Activated CD4-positive, alpha-beta T cell treated with anti-CD3 and anti-CD28 coated beads for 36 hours (primary cell): Measurements from ENCODE around the gene PTTG1IP2. TPM values are rescaled to one million over a fixed set of nuclear protein-coding genes. Genes with fewer than 3 reads are reported as not detected.

Experiments
- ATAC-seq: fragments of 200-7000 bp; cut with Tn5 transposase; one replicate; pipeline ENCODE4 v1.10.0; 2021; ENCODE audit warnings: mild to moderate bottlenecking, moderate library complexity
- CTCF ChIA-PET: fragments of 350-600 bp; sonication (Branson Sonifier 250); formaldehyde crosslinking; loops from one replicate; lab custom pipeline; 2021; ENCODE audit warnings: antibody characterized with exemption; lab: Charles Lee
- POLR2A ChIA-PET: fragments of 350-600 bp; sonication (Branson Sonifier 250); formaldehyde crosslinking; loops from one replicate; lab custom pipeline; 2021; ENCODE audit warnings: antibody characterized with exemption, inconsistent platforms; lab: Charles Lee
- DNase-seq: peaks from one replicate; pipeline ENCODE4 v3.0.0-alpha.2; 2020
- H3K27ac Mint-ChIP-seq: one replicate; pipeline ENCODE4 v1.8.0; 2021; ENCODE audit warnings: mixed read lengths
- H3K27me3 Mint-ChIP-seq: one replicate; pipeline ENCODE4 v1.8.0; 2021; ENCODE audit warnings: mixed read lengths
- H3K36me3 Mint-ChIP-seq: one replicate; pipeline ENCODE4 v1.8.0; 2021; ENCODE audit warnings: low read depth, mixed read lengths
- H3K4me1 Mint-ChIP-seq: one replicate; pipeline ENCODE4 v1.8.0; 2021; ENCODE audit warnings: mixed read lengths
- H3K4me3 Mint-ChIP-seq: one replicate; pipeline ENCODE4 v1.8.0; 2021; ENCODE audit warnings: mild to moderate bottlenecking, moderate library complexity, mixed read lengths
- H3K9me3 Mint-ChIP-seq: one replicate; pipeline ENCODE4 v1.8.0; 2021; ENCODE audit warnings: low read depth, mixed read lengths
- intact Hi-C, 2 experiments: fragments of 100-400 bp; cut with DNase I in 1 of 2; cut with micrococcal nuclease in 1 of 2; formaldehyde crosslinking; loops; one replicate each; pipeline versions ENCODE4 v1.14.2 to v1.15.1; 2022 to 2024; cut with DNase I, micrococcal nuclease
- total RNA-seq, 2 experiments: library from RNA; stranded (reverse); gene quantifications; one replicate each; pipeline ENCODE4 v1.2.3, GENCODE V29; 2021

The PTTG1IP2 gene
- total RNA-seq, 2 experiments from 2014 or later, result not detected

- H3K4me1 Mint-ChIP-seq, result no peaks in the 10 kb centered on the region
- H3K4me3 Mint-ChIP-seq, result no peak overlapping the region
- H3K27ac Mint-ChIP-seq, result no peak overlapping the region
- intact Hi-C loops, result no loop called here
- ChIA-PET POLR2A (no interaction called here), CTCF (interaction anchor here (1.6 kb wide), 1 partner anchor 29 kb away, joined by 4 read pairs; no protein-coding TSS in a partner anchor)
- H3K27me3 Mint-ChIP-seq, result peaks cover 12% of the 10 kb centered on the region
- no peaks in the 10 kb centered on the region for H3K36me3 Mint-ChIP-seq
- ATAC-seq (no peak), DNase-seq (no peak)
- H3K9me3 Mint-ChIP-seq, result no peaks in the 10 kb centered on the region
Measured at GRCh38 chr7:90484706-90485105, 15.3 kb downstream of the PTTG1IP2 start.

DNA sequence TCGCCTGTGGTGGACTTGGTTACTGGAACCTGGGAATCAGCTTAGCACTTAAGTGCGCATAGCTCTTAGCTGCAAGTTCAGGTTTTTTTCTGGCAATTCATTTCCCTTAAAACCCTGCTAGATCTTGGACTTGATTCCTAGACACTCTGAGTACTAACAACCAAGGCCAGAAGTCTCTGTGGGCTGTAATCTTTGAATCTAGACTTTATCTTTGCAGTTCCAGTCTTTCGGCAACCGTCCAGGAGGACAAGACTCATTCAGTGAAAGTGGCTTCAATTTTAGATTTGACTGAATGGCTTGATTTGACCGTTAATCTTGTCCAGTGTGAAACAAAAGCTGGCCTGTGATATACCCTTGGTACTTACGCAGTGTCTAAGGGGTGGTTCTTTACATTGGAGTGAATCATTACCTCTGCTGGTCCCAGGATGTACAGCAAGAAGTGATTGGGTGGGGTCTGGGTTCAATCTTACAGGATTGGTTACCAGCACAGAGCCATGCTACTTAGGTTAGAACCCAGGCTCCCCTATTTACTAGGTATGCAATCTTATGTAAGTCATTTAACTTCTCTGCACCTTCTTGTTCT is 16.4 kb downstream of the PTTG1IP2 start:
- no peak overlapping the region for H3K27ac Mint-ChIP-seq
- no peaks in the 10 kb centered on the region for H3K36me3 Mint-ChIP-seq
- H3K27me3 Mint-ChIP-seq, result peaks cover 12% of the 10 kb centered on the region
- intact Hi-C loops, result no loop called here
- H3K9me3 Mint-ChIP-seq, result no peaks in the 10 kb centered on the region
- no peak for DNase-seq
- H3K4me1 Mint-ChIP-seq, result no peaks in the 10 kb centered on the region
- ChIA-PET CTCF (no interaction called here), POLR2A (no interaction called here)
- ATAC-seq, result no peak
- H3K4me3 Mint-ChIP-seq, result no peak overlapping the region

GRCh38 chr7:90487808-90488207 is 18.4 kb downstream of the PTTG1IP2 start:
- Mint-ChIP-seq H3K27ac (no peak overlapping the region), H3K4me1 (no peaks in the 10 kb centered on the region), H3K27me3 (peaks cover 9% of the 10 kb centered on the region), H3K36me3 (no peaks in the 10 kb centered on the region), H3K9me3 (no peaks in the 10 kb centered on the region), H3K4me3 (no peak overlapping the region)
- CTCF ChIA-PET, result interaction anchor here (0.7 to 0.8 kb wide), 2 partner anchors 19 to 33 kb away, joined by 3 read pairs; no protein-coding TSS in a partner anchor
- ATAC-seq (no peak), DNase-seq (no peak)
- POLR2A ChIA-PET, result no interaction called here
- intact Hi-C loops, result no loop called here

- H3K36me3 Mint-ChIP-seq, result no peaks in the 10 kb centered on the region
- ChIA-PET CTCF (interaction anchor here (0.7 to 0.8 kb wide), 2 partner anchors 18 to 33 kb away, joined by 3 read pairs; no protein-coding TSS in a partner anchor), POLR2A (no interaction called here)
- intact Hi-C loops, result no loop called here
- ATAC-seq (no peak), DNase-seq (no peak)
- no peak overlapping the region for H3K27ac Mint-ChIP-seq
- H3K4me1 Mint-ChIP-seq, result no peaks in the 10 kb centered on the region
- no peaks in the 10 kb centered on the region for H3K9me3 Mint-ChIP-seq
- H3K27me3 Mint-ChIP-seq, result peaks cover 8% of the 10 kb centered on the region
- H3K4me3 Mint-ChIP-seq, result no peak overlapping the region
Measured at GRCh38 chr7:90488220-90488619, 18.8 kb downstream of the PTTG1IP2 start.

- H3K27ac Mint-ChIP-seq, result no peak overlapping the region
- ATAC-seq (no peak), DNase-seq (no peak)
- peaks cover 3% of the 10 kb centered on the region for H3K27me3 Mint-ChIP-seq
- intact Hi-C loops, result no loop called here
- H3K4me1 Mint-ChIP-seq, result no peaks in the 10 kb centered on the region
- H3K4me3 Mint-ChIP-seq, result no peak overlapping the region
- no peaks in the 10 kb centered on the region for H3K36me3 Mint-ChIP-seq
- ChIA-PET POLR2A (no interaction called here), CTCF (no interaction called here)
- no peaks in the 10 kb centered on the region for H3K9me3 Mint-ChIP-seq
Measured at GRCh38 chr7:90492250-90492649, 22.8 kb downstream of the PTTG1IP2 start.

DNA sequence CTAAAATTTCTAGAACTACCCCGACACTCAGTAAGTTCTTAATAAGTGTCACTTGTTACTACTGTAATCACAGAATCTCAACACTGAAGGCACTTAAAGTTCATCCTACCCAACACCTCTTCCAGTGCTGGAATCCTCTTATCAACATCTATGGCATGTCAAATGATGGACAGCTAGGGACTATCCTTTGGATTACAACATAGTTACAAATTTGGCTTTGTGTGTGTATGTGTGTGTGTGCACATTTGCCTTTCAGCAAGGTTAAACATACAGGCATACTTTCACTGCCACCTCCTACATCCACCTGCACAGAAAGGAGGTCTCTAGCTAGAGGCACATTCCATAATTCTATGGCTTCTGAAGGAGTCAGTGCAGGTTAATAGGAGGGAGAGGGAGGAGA is 25.8 kb downstream of the PTTG1IP2 start:
- ChIA-PET CTCF (no interaction called here), POLR2A (no interaction called here)
- ATAC-seq (no peak), DNase-seq (no peak)
- no peak overlapping the region for H3K4me3 Mint-ChIP-seq
- no peak overlapping the region for H3K27ac Mint-ChIP-seq
- H3K36me3 Mint-ChIP-seq, result no peaks in the 10 kb centered on the region
- intact Hi-C loops, result no loop called here
- peaks cover 3% of the 10 kb centered on the region for H3K27me3 Mint-ChIP-seq
- H3K4me1 Mint-ChIP-seq, result no peaks in the 10 kb centered on the region
- no peaks in the 10 kb centered on the region for H3K9me3 Mint-ChIP-seq

DNA sequence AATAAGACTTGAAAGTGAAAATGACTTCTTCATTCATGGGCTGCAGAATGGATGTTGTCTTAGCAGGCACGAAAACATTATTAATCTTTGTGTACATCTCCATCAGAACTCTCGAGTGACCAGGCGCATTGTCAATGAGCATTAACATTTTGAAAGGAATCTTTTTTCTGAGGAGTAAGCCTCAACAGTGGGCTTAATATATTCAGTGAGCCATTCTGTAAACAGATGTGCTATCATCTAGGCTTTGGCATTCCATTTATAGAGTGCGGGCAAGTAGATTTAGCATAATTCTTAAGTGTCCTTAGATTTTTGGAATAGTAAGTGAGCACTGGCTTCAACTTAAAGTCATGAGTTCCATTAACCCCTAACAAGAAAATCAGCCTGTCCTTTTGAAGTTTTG is 33.1 kb downstream of the PTTG1IP2 start:
- CTCF ChIA-PET, result no interaction called here
- Mint-ChIP-seq H3K36me3 (no peaks in the 10 kb centered on the region), H3K4me1 (no peaks in the 10 kb centered on the region), H3K27me3 (no peaks in the 10 kb centered on the region), H3K4me3 (no peak overlapping the region), H3K9me3 (no peaks in the 10 kb centered on the region), H3K27ac (no peak overlapping the region)
- DNase-seq (no peak), ATAC-seq (no peak)
- POLR2A ChIA-PET, result no interaction called here
- intact Hi-C loops, result no loop called here

DNA sequence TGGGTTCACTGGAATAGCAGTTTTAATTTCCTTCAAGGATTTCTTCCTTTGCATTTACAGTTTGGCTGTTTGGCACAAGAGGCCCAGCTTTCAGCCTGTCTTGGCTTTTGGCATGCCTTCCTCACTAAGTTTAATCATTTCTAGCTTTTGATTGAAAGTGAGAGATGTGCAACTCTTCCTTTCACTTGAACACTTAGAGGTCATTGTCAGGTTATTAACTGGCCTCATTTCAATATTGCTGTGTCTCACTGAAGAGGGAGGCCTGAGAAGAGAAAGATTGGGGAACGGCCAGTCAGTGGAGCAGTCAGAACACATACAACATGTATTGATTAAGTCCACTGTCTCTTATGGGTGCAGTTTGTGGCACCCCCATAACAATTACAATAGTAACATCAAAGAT is 33.9 kb downstream of the PTTG1IP2 start:
- DNase-seq (no peak), ATAC-seq (no peak)
- H3K4me3 Mint-ChIP-seq, result no peak overlapping the region
- intact Hi-C loops, result no loop called here
- no peak overlapping the region for H3K27ac Mint-ChIP-seq
- no peaks in the 10 kb centered on the region for H3K36me3 Mint-ChIP-seq
- H3K4me1 Mint-ChIP-seq, result no peaks in the 10 kb centered on the region
- ChIA-PET CTCF (no interaction called here), POLR2A (no interaction called here)
- no peaks in the 10 kb centered on the region for H3K27me3 Mint-ChIP-seq
- no peaks in the 10 kb centered on the region for H3K9me3 Mint-ChIP-seq

DNA sequence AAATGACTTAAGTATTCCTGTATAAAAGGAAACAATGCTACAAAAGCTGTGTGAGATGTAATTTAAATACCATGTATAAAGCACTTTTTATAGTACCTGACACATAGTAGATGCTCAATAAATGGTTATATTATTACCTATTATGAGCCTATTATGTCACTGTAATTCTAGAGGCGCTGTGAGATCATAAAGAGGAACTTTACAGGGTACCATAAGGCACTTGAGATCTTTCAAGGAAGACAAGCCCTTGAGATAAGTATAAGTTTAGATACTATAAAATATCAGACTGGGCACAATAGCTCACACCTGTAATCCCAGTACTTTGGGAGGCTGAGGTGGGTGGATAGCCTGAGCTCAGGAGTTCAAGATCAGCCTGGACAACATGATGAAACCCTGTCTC is 38.3 kb downstream of the PTTG1IP2 start:
- ATAC-seq (no peak), DNase-seq (no peak)
- intact Hi-C loops, result no loop called here
- Mint-ChIP-seq H3K36me3 (no peaks in the 10 kb centered on the region), H3K27me3 (no peaks in the 10 kb centered on the region), H3K4me3 (no peak overlapping the region), H3K4me1 (no peaks in the 10 kb centered on the region), H3K9me3 (no peaks in the 10 kb centered on the region), H3K27ac (no peak overlapping the region)
- CTCF ChIA-PET, result no interaction called here
- POLR2A ChIA-PET, result no interaction called here

DNA sequence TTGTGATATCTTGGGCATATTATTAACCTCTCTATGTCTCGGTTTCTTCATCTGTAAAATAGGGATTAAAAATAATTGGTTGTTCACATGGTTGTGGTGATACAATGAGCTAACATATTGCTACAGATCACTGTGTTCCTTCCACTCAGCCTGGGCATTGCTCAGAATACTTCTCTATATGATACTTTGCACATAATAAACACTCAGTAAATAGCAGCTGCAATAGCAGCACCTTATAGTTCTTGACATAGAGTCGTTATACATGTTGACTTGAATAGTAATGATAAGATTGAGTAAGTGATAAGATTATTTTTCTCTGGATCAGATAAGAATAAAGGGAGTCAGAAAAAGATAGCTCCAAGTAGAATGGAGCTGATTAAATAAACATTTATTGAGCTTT is 42.3 kb downstream of the PTTG1IP2 start:
- Mint-ChIP-seq H3K27ac (no peak overlapping the region), H3K9me3 (no peaks in the 10 kb centered on the region), H3K4me3 (no peak overlapping the region), H3K27me3 (peaks cover 3% of the 10 kb centered on the region), H3K36me3 (no peaks in the 10 kb centered on the region), H3K4me1 (no peaks in the 10 kb centered on the region)
- ChIA-PET POLR2A (no interaction called here), CTCF (interaction anchor here (0.6 kb wide), 2 partner anchors 1317 to 1799 kb away, joined by 3 to 5 read pairs; no protein-coding TSS in a partner anchor)
- intact Hi-C loops, result no loop called here
- DNase-seq (no peak), ATAC-seq (no peak)

GRCh38 chr7:90512821-90513254 is 43.4 kb downstream of the PTTG1IP2 start:
- CTCF ChIA-PET, result interaction anchor here (0.6 to 0.9 kb wide), 2 partner anchors 54 to 60 kb away, joined by 3 read pairs; no protein-coding TSS in a partner anchor
- ATAC-seq (no peak), DNase-seq (no peak)
- POLR2A ChIA-PET, result no interaction called here
- intact Hi-C loops, result no loop called here
- Mint-ChIP-seq H3K36me3 (no peaks in the 10 kb centered on the region), H3K4me3 (no peak overlapping the region), H3K27ac (no peak overlapping the region), H3K4me1 (no peaks in the 10 kb centered on the region), H3K27me3 (peaks cover 3% of the 10 kb centered on the region), H3K9me3 (no peaks in the 10 kb centered on the region)

DNA sequence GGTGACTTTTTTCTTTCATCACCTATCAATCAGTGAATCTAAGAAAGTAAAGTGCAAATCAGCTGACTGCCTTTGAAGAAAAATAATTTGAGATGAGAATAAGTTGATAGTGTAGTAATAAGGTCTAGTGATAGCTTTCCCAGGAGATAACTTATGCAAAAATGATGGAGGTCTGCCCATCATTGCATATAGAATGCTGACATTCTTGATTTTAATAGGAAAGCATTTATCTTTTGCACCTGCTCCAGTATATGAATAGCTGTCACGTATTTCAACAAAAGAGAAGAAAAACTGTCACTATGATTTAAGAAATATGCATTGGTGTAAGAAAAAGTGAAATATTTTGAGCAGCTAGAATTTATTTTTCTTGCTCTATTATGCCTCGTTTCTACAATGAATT is 46.8 kb downstream of the PTTG1IP2 start:
- ATAC-seq (no peak), DNase-seq (no peak)
- Mint-ChIP-seq H3K27me3 (peaks cover 4% of the 10 kb centered on the region), H3K9me3 (no peaks in the 10 kb centered on the region), H3K4me3 (no peak overlapping the region), H3K4me1 (no peaks in the 10 kb centered on the region), H3K36me3 (no peaks in the 10 kb centered on the region), H3K27ac (no peak overlapping the region)
- intact Hi-C loops, result no loop called here
- ChIA-PET POLR2A (no interaction called here), CTCF (interaction anchor here (1.3 kb wide), 1 partner anchor 12 kb away, joined by 3 read pairs; no protein-coding TSS in a partner anchor)
